Measurements from ENCODE around the gene NACC2.

DNA sequence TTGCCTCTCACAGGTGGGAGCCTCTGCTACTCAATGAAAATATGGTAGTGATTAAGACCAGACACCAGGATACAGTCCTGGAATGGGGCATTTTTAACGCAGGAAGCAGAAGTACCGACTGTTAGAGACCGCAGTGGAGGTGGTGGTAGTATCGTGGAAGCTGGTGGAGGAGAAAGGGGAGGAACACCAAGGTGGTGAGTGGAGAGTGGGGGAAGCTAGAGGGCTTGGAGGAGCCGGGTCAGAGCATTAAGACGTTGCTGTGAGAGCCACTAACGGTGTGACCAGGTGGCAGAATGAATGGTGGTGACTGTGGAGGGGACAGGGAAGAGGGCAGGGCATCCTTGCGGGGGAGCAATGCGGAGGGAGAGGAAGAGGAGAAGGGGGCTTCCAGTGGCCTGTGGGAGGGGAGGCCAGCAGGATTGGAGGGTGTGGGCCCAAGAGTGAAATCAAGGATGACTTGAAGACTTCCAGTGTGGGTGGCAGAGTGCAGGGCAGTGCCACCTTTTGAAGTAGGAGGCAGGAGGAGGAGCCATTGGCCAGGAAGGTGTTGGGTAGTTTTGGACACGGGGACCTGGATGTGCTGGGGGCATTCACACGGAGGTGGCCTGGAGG is 132.3 kb downstream of the NACC2 start:
- TF ChIP-seq EZH2 (IDR thresholded peaks at IDR 0.05; ENCODE audit: borderline replicate concordance) (no peak), EZH2phosphoT487 (IDR thresholded peaks at IDR 0.05; ENCODE audit: low read depth, severe bottlenecking, unreplicated experiment) (no peak)
- TF ChIP-seq, protein P1, sequence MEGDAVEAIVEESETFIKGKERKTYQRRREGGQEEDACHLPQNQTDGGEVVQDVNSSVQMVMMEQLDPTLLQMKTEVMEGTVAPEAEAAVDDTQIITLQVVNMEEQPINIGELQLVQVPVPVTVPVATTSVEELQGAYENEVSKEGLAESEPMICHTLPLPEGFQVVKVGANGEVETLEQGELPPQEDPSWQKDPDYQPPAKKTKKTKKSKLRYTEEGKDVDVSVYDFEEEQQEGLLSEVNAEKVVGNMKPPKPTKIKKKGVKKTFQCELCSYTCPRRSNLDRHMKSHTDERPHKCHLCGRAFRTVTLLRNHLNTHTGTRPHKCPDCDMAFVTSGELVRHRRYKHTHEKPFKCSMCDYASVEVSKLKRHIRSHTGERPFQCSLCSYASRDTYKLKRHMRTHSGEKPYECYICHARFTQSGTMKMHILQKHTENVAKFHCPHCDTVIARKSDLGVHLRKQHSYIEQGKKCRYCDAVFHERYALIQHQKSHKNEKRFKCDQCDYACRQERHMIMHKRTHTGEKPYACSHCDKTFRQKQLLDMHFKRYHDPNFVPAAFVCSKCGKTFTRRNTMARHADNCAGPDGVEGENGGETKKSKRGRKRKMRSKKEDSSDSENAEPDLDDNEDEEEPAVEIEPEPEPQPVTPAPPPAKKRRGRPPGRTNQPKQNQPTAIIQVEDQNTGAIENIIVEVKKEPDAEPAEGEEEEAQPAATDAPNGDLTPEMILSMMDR (IDR thresholded peaks at IDR 0.05; ENCODE audit: poor library complexity) = no peak

All from hepatocyte (in vitro differentiated cells).